Panc1 (cell line): Measurements from ENCODE around the gene GNAQ. TPM values are rescaled to one million over a fixed set of nuclear protein-coding genes. Genes with fewer than 3 reads are reported as not detected.

Experiments used
- ATAC-seq: fragments of 200-7000 bp; cut with Tn5 transposase; 2 replicates; pipeline ENCODE4 v1.9.1; 2020; ENCODE audit warnings: mild to moderate bottlenecking, moderate library complexity
- BruUV-seq: library from RNA; stranded (reverse); fragments of 400-500 nt; replicated peaks from 2 replicates; lab custom pipeline; 2021; lab: Mats Ljungman, UMichigan
- CTCF ChIA-PET: fragments of 300-600 bp; sonication (Branson Sonifier 250); formaldehyde crosslinking; loops from one replicate; lab custom pipeline; 2022; ENCODE audit warnings: antibody characterized with exemption; lab: Charles Lee
- POLR2A ChIA-PET: fragments of 300-600 bp; sonication (Branson Sonifier 250); formaldehyde crosslinking; loops from one replicate; lab custom pipeline; 2022; ENCODE audit warnings: antibody characterized with exemption; lab: Charles Lee
- DNase-seq: peaks from one replicate; pipeline ENCODE4 v3.0.0-alpha.2; 2010; ENCODE audit warnings: low read depth, low spot score
- H3K27ac ChIP-seq: 2 replicates; pipeline ENCODE4 v1.5.1; 2011; ENCODE audit warnings: mild to moderate bottlenecking, low read length, inconsistent platforms
- H3K27me3 ChIP-seq: fragments of 200-500 bp; sonication (Bioruptor generic); 2 replicates; pipeline ENCODE4 v1.6.0; 2014; ENCODE audit warnings: low read length, inconsistent platforms; ENCODE audit not compliant: control insufficient read depth, insufficient read depth
- H3K36me3 ChIP-seq: fragments of 200-500 bp; sonication (Bioruptor generic); 2 replicates; pipeline ENCODE4 v1.5.1; 2014; ENCODE audit warnings: inconsistent platforms, mild to moderate bottlenecking, low read length, moderate library complexity; ENCODE audit not compliant: control insufficient read depth, insufficient read depth
- H3K4me1 ChIP-seq: 2 replicates; pipeline ENCODE4 v1.5.1; 2011; ENCODE audit warnings: inconsistent platforms, mild to moderate bottlenecking, low read length, moderate library complexity; ENCODE audit not compliant: control insufficient read depth, insufficient read depth
- H3K4me3 ChIP-seq, 2 experiments: 2 replicates each; pipeline ENCODE4 v1.5.1; 2011 to 2012; ENCODE audit warnings: low read depth in 2 of 2, low read length in 2 of 2, mild to moderate bottlenecking in 2 of 2, inconsistent platforms in 1 of 2, moderate library complexity in 1 of 2
- H3K9me3 ChIP-seq: fragments of 200-500 bp; sonication (Bioruptor generic); 2 replicates; pipeline ENCODE4 v1.5.1; 2014; ENCODE audit warnings: low read depth, mild to moderate bottlenecking, inconsistent platforms, low read length, moderate library complexity; ENCODE audit not compliant: control insufficient read depth, insufficient read depth
- POLR2AphosphoS5 ChIP-seq: IDR thresholded peaks from 2 replicates; pipeline ENCODE4 v1.6.1; 2012; ENCODE audit warnings: mild to moderate bottlenecking, low read depth, low read length, moderate library complexity
- SIN3A ChIP-seq: IDR thresholded peaks from 2 replicates; pipeline ENCODE4 v1.6.1; 2012; ENCODE audit warnings: low read depth, mild to moderate bottlenecking, low read length, moderate library complexity, borderline replicate concordance; ENCODE audit not compliant: insufficient read depth
- TCF7L2 ChIP-seq: IDR thresholded peaks from 2 replicates; pipeline ENCODE4 v1.6.1; 2011; ENCODE audit warnings: mild to moderate bottlenecking, low read depth, low read length, inconsistent platforms
- in situ Hi-C: cut with HindIII; loops from 2 replicates; pipeline ENCODE4 v1.10.0; 2016; ENCODE audit warnings: low sequenced_read_pairs, low pct_unique_long_range_greater_than_20kb
- intact Hi-C: fragments of 100-400 bp; cut with micrococcal nuclease; formaldehyde crosslinking; loops from one replicate; pipeline ENCODE4 v1.10.0; 2022; ENCODE audit not compliant: unreplicated experiment
- total RNA-seq: library from RNA; stranded (reverse); gene quantifications from one replicate; pipeline ENCODE4 v1.2.1, GENCODE V29; 2021; ENCODE audit not compliant: unreplicated experiment
- TF ChIP-seq, protein P1 (sequence below), 2 experiments: IDR thresholded peaks; 2 replicates each; pipeline ENCODE4 v1.6.1; 2011 to 2012; ENCODE audit warnings: low read depth in 2 of 2, control low read depth in 1 of 2, low read length in 1 of 2, mild to moderate bottlenecking in 1 of 2, moderate library complexity in 1 of 2; ENCODE audit not compliant: insufficient read depth in 1 of 2
- TF ChIP-seq, protein P2 (sequence below): fragments of 450-650 bp; IDR thresholded peaks from 2 replicates; pipeline ENCODE4 v1.5.1; 2017; ENCODE audit warnings: mild to moderate bottlenecking

Gene GNAQ
- total RNA-seq, 1 experiment from 2014 or later = 34.5 TPM

DNA sequence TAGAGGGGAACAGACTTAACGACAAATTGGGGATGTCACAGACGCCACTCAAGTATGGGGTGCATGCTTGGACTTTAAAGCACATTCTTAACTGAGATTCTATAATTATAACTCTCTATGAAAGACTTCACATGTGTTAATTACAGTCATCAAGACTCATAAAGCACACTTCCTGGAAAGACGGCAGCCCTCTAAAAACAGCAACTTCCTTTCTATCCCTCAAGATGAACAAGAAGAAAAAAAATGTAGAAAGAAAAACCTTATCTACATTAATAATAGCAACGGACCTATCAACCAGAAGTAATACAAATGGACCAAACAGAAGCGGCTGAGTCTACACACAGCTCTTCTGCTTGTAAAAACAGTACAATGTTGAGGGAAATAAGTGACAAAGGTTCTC is 21.2 kb downstream of the GNAQ start:
- CTCF ChIA-PET = no interaction called here
- POLR2A ChIA-PET = no interaction called here

DNA sequence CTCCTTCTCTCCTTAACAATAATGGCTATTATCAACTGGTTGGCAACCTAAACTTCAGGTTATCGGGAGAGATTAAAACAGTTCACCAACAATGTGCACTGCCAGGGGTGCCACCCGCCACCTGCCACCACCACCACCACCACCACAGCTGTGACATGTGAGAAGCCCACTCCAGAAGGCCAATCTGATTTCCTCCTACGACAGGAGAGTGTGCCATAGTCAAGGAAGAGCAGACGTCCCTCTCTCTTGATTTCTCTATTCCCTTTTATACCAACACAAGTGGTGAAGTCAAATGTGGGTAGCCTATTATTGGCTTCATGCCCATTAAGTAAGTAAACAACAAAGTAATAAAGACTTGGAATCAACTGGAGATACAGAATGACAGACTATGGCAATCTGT is 22.4 kb downstream of the GNAQ start:
- BruUV-seq = no TSS peak
- ChIA-PET POLR2A (no interaction called here), CTCF (no interaction called here)
- Histone ChIP-seq H3K9me3 (no peaks in the 10 kb centered on the region), H3K27me3 (no peaks in the 10 kb centered on the region), H3K4me3 (no peak overlapping the region), H3K4me1 (no peaks in the 10 kb centered on the region), H3K27ac (no peak overlapping the region), H3K36me3 (no peaks in the 10 kb centered on the region)
- ATAC-seq = no peak
- intact Hi-C loops (no loop called here), in situ Hi-C loops (no loop called here)
- no peak for TF ChIP-seq SIN3A
- TF ChIP-seq, protein P1, sequence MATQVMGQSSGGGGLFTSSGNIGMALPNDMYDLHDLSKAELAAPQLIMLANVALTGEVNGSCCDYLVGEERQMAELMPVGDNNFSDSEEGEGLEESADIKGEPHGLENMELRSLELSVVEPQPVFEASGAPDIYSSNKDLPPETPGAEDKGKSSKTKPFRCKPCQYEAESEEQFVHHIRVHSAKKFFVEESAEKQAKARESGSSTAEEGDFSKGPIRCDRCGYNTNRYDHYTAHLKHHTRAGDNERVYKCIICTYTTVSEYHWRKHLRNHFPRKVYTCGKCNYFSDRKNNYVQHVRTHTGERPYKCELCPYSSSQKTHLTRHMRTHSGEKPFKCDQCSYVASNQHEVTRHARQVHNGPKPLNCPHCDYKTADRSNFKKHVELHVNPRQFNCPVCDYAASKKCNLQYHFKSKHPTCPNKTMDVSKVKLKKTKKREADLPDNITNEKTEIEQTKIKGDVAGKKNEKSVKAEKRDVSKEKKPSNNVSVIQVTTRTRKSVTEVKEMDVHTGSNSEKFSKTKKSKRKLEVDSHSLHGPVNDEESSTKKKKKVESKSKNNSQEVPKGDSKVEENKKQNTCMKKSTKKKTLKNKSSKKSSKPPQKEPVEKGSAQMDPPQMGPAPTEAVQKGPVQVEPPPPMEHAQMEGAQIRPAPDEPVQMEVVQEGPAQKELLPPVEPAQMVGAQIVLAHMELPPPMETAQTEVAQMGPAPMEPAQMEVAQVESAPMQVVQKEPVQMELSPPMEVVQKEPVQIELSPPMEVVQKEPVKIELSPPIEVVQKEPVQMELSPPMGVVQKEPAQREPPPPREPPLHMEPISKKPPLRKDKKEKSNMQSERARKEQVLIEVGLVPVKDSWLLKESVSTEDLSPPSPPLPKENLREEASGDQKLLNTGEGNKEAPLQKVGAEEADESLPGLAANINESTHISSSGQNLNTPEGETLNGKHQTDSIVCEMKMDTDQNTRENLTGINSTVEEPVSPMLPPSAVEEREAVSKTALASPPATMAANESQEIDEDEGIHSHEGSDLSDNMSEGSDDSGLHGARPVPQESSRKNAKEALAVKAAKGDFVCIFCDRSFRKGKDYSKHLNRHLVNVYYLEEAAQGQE (IDR thresholded peaks at IDR 0.05; ENCODE audit: insufficient read depth in 1 of 2, low read depth in 2 of 2, low read length in 1 of 2) = no peak
- no peak for DNase-seq

More for the DNA sequence above, 21.2 kb downstream of the GNAQ start:
- intact Hi-C loops = no loop called here
- no peak overlapping the region for H3K27ac ChIP-seq
- H3K27me3 ChIP-seq = no peaks in the 10 kb centered on the region
- TF ChIP-seq SIN3A (no peak), POLR2AphosphoS5 (no peak), TCF7L2 (no peak)
- TF ChIP-seq, protein P1 (IDR thresholded peaks at IDR 0.05; ENCODE audit: insufficient read depth in 1 of 2, low read depth in 2 of 2, low read length in 1 of 2) = no peak
- TF ChIP-seq, protein P2, sequence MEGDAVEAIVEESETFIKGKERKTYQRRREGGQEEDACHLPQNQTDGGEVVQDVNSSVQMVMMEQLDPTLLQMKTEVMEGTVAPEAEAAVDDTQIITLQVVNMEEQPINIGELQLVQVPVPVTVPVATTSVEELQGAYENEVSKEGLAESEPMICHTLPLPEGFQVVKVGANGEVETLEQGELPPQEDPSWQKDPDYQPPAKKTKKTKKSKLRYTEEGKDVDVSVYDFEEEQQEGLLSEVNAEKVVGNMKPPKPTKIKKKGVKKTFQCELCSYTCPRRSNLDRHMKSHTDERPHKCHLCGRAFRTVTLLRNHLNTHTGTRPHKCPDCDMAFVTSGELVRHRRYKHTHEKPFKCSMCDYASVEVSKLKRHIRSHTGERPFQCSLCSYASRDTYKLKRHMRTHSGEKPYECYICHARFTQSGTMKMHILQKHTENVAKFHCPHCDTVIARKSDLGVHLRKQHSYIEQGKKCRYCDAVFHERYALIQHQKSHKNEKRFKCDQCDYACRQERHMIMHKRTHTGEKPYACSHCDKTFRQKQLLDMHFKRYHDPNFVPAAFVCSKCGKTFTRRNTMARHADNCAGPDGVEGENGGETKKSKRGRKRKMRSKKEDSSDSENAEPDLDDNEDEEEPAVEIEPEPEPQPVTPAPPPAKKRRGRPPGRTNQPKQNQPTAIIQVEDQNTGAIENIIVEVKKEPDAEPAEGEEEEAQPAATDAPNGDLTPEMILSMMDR = no peak
- DNase-seq (no peak), ATAC-seq (no peak)
- H3K4me1 ChIP-seq = no peaks in the 10 kb centered on the region
- in situ Hi-C loops = no loop called here
- no TSS peak for BruUV-seq
- H3K9me3 ChIP-seq = no peaks in the 10 kb centered on the region
- H3K4me3 ChIP-seq = no peak overlapping the region
- no peaks in the 10 kb centered on the region for H3K36me3 ChIP-seq
